ENCODE results near the gene SF3A1.

The SF3A1 gene

DNA sequence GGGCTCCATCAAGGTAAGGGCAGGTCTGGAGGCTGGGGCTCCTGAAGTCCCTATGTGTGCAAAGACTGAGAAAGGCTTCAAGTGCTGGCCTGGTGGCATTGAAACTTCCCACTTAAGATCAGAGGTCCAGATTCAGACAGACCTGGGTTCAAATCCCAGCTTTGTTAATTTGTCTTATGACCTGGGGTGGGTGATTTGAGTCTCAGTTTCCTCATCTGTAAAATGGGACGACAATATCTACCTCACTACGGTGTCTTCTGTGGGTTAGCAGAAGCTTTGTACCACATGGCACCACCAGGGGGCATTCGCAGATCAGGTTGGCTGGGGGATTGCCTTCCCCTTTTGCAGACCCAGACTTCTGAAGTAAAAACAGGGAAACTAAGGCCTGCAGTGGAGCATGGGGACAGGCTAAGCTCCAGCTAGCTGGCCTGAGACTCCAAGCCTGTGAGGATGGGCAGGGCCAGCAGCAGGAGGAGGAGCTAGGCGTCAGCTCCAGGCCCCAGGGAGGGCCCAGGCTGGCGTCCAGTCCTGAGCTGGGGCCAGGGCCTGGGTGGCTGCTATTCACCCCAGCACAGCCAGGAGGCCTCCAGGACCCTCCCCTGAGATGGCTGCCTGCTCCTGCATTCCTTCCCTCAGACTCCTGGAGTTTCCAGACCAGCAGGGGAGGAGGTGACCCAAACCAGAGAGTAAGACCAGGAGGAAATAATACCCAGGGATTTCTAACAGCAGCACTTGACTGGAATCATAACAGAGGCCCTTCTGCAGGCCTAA is 68.9 kb downstream of the SF3A1 start:
- peak; percentile 89 for DNase-seq (ENCODE audit: low spot score)

DNA sequence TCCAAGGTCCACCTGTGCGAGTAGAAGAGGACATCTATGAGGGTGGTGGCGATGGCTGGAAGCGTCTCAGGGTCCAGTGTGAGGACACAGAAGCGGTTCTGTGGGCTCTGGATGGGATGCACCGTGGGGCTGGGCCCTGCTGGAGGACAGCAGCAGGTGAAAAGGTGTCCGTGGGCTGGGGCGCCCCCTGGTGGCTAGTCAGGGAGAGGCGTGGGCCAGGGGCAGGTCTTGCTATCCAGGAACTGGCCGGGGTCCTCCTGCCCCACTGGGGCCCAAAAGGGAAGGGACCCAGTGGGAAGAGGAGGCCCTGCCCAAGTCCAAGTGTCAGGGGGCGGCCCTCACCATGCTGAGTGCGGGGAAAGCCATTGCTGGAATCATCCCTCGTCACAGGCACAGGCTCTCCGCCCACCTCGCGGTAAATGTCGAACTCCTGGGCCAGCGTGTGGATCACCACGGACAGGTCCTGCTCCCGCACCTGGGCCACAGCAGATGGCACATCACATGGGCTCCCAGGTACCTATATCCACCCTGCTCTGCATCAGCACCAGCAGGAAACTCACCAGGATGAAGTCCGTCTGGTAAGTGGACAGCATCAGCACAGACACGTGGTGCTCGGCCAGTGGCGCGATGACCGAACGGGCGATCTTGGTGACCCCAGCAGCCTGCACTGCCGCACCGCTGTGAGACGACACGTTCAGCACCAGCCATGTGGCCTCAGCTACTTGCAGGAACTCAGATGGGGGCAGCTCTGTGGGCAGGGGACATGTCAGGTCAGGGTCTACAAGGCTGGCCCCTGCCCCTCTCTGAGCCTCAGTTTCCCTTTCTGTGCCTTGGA is 69.7 kb downstream of the SF3A1 start:
- peak; percentile 60 for DNase-seq (ENCODE audit: low spot score)

DNA sequence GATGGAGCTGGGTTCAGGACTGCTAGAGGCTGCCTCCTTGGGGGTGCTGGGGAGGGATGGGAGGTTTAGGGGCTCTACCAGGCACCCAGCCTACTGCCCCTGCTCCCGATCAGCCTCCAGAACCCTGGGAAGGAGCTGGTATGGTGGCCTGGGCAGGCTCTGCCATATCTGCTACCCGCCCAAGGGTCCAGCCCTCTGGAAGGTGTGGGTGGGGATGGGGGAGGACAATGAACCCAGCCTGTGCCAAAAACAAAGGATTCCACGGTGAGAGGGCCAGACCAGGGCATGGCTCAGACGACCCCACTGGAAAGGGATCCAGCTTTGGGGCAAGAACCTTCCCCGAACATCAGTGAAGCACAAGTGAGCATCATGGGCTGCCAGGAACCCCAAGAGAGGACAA is 70.4 kb downstream of the SF3A1 start:
- no peak for DNase-seq (ENCODE audit: low spot score)

DNA sequence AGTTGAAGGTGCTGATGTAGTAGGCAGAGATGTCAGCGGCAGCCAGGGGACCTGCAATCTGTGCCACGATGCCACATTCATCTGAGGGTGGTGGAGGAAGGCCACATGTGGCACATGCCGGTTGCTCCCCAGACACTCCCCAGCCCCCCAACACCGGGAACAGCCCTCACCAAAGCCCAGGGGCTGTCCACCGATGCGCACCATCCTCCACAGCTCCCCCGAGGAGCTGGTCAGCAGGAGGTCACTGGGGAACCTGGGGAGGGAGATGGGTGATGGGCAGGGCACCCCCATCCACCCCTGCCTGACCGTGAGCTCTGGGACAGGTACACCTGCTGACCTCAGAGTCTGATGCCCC is 70.9 kb downstream of the SF3A1 start:
- DNase-seq (ENCODE audit: low spot score), result no peak

DNA sequence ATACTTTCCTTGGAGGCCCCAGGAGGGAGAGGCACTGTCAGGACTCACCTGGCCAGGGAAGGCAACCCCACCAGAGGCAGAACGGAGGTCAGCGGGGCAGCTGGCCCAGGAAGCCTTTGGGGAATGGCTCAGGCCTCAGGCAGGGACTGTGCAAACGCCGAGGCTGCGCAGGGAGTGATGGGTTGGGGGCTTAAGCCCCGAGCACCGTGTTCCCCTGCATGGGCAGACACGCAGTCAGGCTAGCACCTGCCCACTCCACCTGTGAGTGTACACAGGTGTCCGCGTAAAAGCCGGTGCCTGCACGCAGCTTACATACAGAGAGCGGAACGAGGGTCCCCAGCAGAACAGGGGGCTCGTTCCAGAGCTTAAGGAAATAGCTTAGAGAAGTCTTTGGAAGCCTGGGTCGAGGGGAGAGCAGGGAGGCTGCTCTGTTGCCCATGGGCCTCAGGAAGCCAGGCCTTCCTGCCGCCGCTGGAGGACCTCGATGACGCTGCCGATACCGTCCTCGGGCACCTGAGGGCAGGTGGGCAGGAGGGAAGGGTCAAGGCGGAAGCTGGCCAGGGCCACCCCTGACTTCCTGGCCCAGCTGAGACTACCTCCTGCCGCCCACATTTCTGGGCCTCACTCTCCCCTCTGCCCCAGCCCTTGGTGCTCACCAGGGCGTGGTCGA is 71.4 kb downstream of the SF3A1 start:
- no peak for DNase-seq (ENCODE audit: low spot score)

DNA sequence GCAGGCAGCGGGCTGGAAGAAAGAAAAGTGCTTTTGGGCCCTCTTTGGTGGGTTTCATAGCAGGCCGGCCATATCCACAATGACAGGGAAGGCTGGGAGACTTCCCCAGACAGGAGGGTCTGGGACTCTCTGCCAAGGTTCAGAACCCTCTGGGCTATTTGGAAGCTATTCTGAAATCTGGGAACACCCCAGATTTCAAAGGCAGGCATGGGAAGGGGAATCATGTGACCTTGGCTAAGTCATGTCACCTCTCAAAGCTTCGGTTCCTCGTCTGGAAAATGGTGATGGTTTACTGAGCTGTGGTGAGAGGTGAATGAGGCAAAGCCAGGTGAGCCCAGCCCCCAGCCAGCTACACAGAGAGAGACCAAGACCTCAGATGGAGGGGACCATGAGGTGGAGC is 72.0 kb downstream of the SF3A1 start:
- DNase-seq (ENCODE audit: low spot score), result no peak

DNA sequence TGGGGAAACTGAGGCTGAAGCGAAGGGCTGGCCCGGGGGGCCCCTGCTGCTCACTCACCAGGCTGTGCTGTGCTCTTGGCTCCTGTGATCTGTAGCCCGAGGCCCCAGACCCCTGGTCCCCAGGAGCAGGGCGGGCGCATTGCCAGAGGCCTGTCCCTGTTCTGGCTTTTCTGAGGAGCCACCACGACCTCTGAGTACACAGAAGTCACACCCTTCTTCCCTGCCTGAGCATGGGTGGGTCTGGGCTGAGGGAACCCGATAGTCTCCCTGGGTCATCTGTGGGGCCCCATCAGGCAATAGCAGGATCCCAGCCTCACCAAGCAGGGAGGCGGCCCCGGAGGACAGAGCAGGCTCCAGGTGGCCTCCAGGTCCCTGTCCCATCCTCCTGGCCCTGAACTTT is 72.5 kb downstream of the SF3A1 start:
- DNase-seq (ENCODE audit: low spot score), result no peak

DNA sequence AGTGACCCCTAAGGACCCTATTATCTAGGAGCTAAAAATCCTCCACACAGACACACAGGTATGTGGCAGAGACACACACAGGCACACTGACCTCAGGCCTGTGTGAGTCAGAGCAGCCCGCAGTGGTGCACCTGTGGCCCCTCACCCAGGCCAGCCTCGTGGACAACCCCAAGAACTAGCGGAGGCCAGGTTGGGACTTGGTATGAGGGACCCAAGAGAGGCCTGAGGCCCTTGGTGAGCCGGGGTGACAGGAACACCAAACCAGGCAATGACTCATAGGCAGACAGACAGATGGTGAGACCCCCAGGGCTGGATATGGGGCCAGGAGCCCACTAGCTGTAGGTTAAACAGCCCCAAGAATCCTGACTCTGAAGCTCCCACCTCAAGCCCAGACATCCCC is 73.4 kb downstream of the SF3A1 start:
- DNase-seq (ENCODE audit: low spot score), result no peak

DNA sequence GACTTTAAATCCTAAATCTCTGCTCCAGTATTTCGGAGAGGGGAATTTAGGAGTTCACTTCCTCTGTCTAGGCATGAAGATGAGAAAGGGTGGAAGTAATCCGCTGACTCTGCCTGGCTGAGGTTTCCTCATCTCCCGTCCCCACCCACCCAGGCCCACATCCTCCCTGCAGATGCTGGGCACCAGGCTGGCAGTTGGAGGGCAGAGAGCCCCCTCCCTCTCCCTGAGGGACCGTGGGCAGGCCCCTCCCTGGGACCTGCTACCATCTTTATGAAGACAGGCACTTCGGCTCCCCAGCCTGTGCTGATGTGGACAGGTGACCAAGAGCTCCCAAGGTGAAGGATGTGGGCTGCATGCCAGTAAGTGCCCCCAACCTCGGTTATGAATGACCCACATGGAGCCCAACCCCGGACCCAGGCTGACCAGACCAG is 74.1 kb downstream of the SF3A1 start:
- no peak for DNase-seq (ENCODE audit: low spot score)
